K562 (cell line): ENCODE measurements around the gene LCN1. TPM values are rescaled to one million over a fixed set of nuclear protein-coding genes. Genes with fewer than 3 reads are reported as not detected.

Experiments
- ATAC-seq: fragments of 200-7000 bp; cut with Tn5 transposase; 3 replicates; pipeline ENCODE4 v1.9.1; 2020; ENCODE audit warnings: moderate library complexity
- BruUV-seq: library from RNA; stranded (reverse); fragments of 400-500 nt; replicated peaks from 2 replicates; lab custom pipeline; 2021; lab: Mats Ljungman, UMichigan
- CTCF ChIA-PET: fragments of 300-600 bp; formaldehyde crosslinking; extraction: SDS; loops from one replicate; lab custom pipeline; 2021; ENCODE audit warnings: low intra/inter-chr PET ratio; lab: Yijun Ruan, JAX
- POLR2A ChIA-PET: fragments of 300-600, 350-650 bp; sonication (Branson Sonifier 250); formaldehyde crosslinking; extraction: SDS; loops from one replicate; lab custom pipeline; 2021; ENCODE audit warnings: antibody characterized with exemption, inconsistent platforms; lab: Yijun Ruan, JAX
- DNase-seq, 4 experiments: peaks; one replicate each; pipeline versions ENCODE4 v3.0.0 to v3.0.0-alpha.2; 2011 to 2018; ENCODE audit warnings: low spot score in 3 of 4, mixed read lengths in 3 of 4; ENCODE audit errors: extremely low read depth in 1 of 4
- FAIRE-seq: peaks from 2 replicates; lab custom pipeline; 2011; peaks lifted over from hg19 to GRCh38; lab: Jason Lieb, UNC
- H2AFZ ChIP-seq: 2 replicates; pipeline ENCODE4 v1.6.0; 2011; ENCODE audit warnings: low read depth, low read length, control low read depth, inconsistent platforms
- H3K27ac ChIP-seq: fragments of 200-600 bp; 3 replicates; pipeline ENCODE4 v1.8.0; 2011; ENCODE audit warnings: low read depth, mild to moderate bottlenecking, control low read depth, inconsistent platforms, low read length, moderate library complexity, mixed read lengths; ENCODE audit errors: extremely low read depth
- H3K27me3 ChIP-seq, 2 experiments: fragments of 300-600 bp in 1 of 2; 2 replicates in 1 of 2; 3 replicates in 1 of 2; pipeline versions ENCODE4 v1.6.0 to v1.8.0; 2011; ENCODE audit warnings: inconsistent platforms in 2 of 2, low read length in 2 of 2, mild to moderate bottlenecking in 1 of 2, mixed read lengths in 1 of 2, moderate library complexity in 1 of 2; ENCODE audit not compliant: control insufficient read depth in 2 of 2, insufficient read depth in 2 of 2
- H3K36me3 ChIP-seq: fragments of 300-600 bp; 3 replicates; pipeline ENCODE4 v1.8.0; 2011; ENCODE audit warnings: mild to moderate bottlenecking, low read length, inconsistent platforms; ENCODE audit not compliant: control insufficient read depth, insufficient read depth
- H3K4me1 ChIP-seq, 2 experiments: fragments of 200-600 bp in 1 of 2; replicated peaks in 1 of 2; 2 replicates in 1 of 2; 3 replicates in 1 of 2; pipeline versions ENCODE4 v1.5.1 to v1.8.0; 2011; ENCODE audit warnings: inconsistent platforms in 2 of 2, low read length in 2 of 2, mild to moderate bottlenecking in 1 of 2, mixed read lengths in 1 of 2, moderate library complexity in 1 of 2; ENCODE audit not compliant: control insufficient read depth in 2 of 2, insufficient read depth in 2 of 2
- H3K4me2 ChIP-seq: 2 replicates; pipeline ENCODE4 v1.6.1; 2011; ENCODE audit warnings: low read length, control low read depth, inconsistent platforms, mixed read lengths; ENCODE audit not compliant: insufficient read depth
- H3K4me3 ChIP-seq: fragments of 200-600 bp; sonication (generic), shearing (Covaris generic); 2 replicates; pipeline ENCODE4 v1.5.1; 2016; ENCODE audit warnings: control low read depth, inconsistent platforms
- H3K79me2 ChIP-seq: fragments of 200-600 bp; 3 replicates; pipeline ENCODE4 v1.8.0; 2011; ENCODE audit warnings: low read length, inconsistent platforms; ENCODE audit not compliant: control insufficient read depth, insufficient read depth
- H3K9ac ChIP-seq, 2 experiments: 2 replicates each; pipeline versions ENCODE4 v1.6.0 to v1.6.1; 2011; ENCODE audit warnings: low read depth in 2 of 2, low read length in 2 of 2, control low read depth in 1 of 2, inconsistent platforms in 1 of 2, mild to moderate bottlenecking in 1 of 2, mixed read lengths in 1 of 2; ENCODE audit not compliant: insufficient read depth in 1 of 2
- H3K9me1 ChIP-seq: one replicate; pipeline ENCODE4 v1.6.0; 2011; ENCODE audit warnings: inconsistent platforms, mild to moderate bottlenecking, low read length, moderate library complexity; ENCODE audit not compliant: control insufficient read depth, insufficient read depth
- H3K9me3 ChIP-seq: replicated peaks from 2 replicates; pipeline ENCODE4 v1.5.1; 2011; ENCODE audit warnings: low read depth, low read length, inconsistent platforms; ENCODE audit not compliant: control insufficient read depth, insufficient read depth
- H4K20me1 ChIP-seq: replicated peaks from 2 replicates; pipeline ENCODE4 v1.6.1; 2011; ENCODE audit warnings: low read length, inconsistent platforms, mixed read lengths; ENCODE audit not compliant: control insufficient read depth, insufficient read depth
- ATF1 ChIP-seq, 2 experiments: fragments of 450-650 bp in 1 of 2; IDR thresholded peaks; 2 replicates each; pipeline ENCODE4 v1.6.1; 2016; ENCODE audit warnings: missing compliant biosample characterization in 1 of 2, missing genetic modification characterization in 1 of 2
- HMG20B ChIP-seq: fragments of 250-450 bp; sonication (Bioruptor Pico); IDR thresholded peaks from 2 replicates; pipeline ENCODE4 v1.5.0; 2021; ENCODE audit warnings: mild to moderate bottlenecking
- KDM5B ChIP-seq: fragments of 200-600 bp; sonication (generic); IDR thresholded peaks from 2 replicates; pipeline ENCODE4 v1.6.1; 2012; ENCODE audit warnings: low read depth, mild to moderate bottlenecking, moderate library complexity, low read length, control low read depth, inconsistent platforms; ENCODE audit not compliant: insufficient replicate concordance
- POLR3A ChIP-seq: IDR thresholded peaks from 2 replicates; pipeline ENCODE4 v1.6.1; 2011; ENCODE audit warnings: borderline replicate concordance, mild to moderate bottlenecking, moderate library complexity; ENCODE audit not compliant: insufficient read length, insufficient read depth; ENCODE audit errors: extremely low read depth
- SIN3B ChIP-seq: fragments of 450-650 bp; IDR thresholded peaks from 2 replicates; pipeline ENCODE4 v1.6.1; 2017; ENCODE audit warnings: low read depth, mild to moderate bottlenecking, moderate library complexity
- TAL1 ChIP-seq: fragments of 450-650 bp; IDR thresholded peaks from 2 replicates; pipeline ENCODE4 v1.6.1; 2016; ENCODE audit warnings: mild to moderate bottlenecking
- ZFP30 ChIP-seq: fragments of 250-450 bp; sonication (Bioruptor Pico); IDR thresholded peaks from 2 replicates; pipeline ENCODE4 v1.8.0; 2022; ENCODE audit warnings: moderate library complexity, mild to moderate bottlenecking, inconsistent platforms, borderline replicate concordance
- whole genome bisulfite sequencing: fragments of 100-300 bp; shearing (Covaris generic); methylation state at CpG from one replicate; pipeline ENCODE4 v1.1.6; 2016; ENCODE audit warnings: low coverage, mixed read lengths; ENCODE audit not compliant: insufficient coverage; ENCODE audit errors: missing lambda C conversion rate; 5-methylcytosine and 5-hydroxymethylcytosine counted together
- in situ Hi-C: fragments of 300-500 bp; cut with MboI; formaldehyde crosslinking; loops from 4 replicates; pipeline ENCODE4 v1.15.0; 2018; ENCODE audit warnings: inconsistent platforms, mixed read lengths
- intact Hi-C: fragments of 100-400 bp; cut with micrococcal nuclease; formaldehyde crosslinking; loops from 2 replicates; pipeline ENCODE4 v1.14.2; 2022
- polyA plus RNA-seq, 8 experiments: library from polyadenylated mRNA; depleted of rRNA in 4 of 8; stranded (reverse) in 5 of 8; unstranded in 3 of 8; fragments of >200 nt; fragmentation: Nextera tagmentation in 2 of 8; fragmentation: Illumina TruSeq in 1 of 8; extraction: Ambion mirVana in 2 of 8; extraction: Trizol in 1 of 8; gene quantifications; 2 replicates each; pipeline versions ENCODE4 v1.2.1 to v1.2.3, GENCODE V29; 2011 to 2014; ENCODE audit warnings: inconsistent platforms in 1 of 8, missing spikeins in 1 of 8
- total RNA-seq, 7 experiments: library from RNA; depleted of rRNA in 6 of 7; stranded (reverse); fragments of >200 nt in 6 of 7; fragmentation: Illumina TruSeq in 2 of 7; extraction: Trizol in 2 of 7; gene quantifications; 2 replicates each; pipeline versions ENCODE4 v1.2.1 to v1.2.3, GENCODE V29; 2011 to 2021; ENCODE audit warnings: low replicate concordance in 1 of 7
- TF ChIP-seq, protein P1 (sequence below): sonication (generic); formaldehyde crosslinking; IDR thresholded peaks from 2 replicates; pipeline ENCODE4 v1.8.0; 2022; ENCODE audit warnings: missing genetic modification reagents, mild to moderate bottlenecking, moderate library complexity, borderline replicate concordance
- TF ChIP-seq, protein P2 (sequence below): conservative IDR thresholded peaks from 2 replicates; pipeline ENCODE4 v1.6.1; 2011; ENCODE audit warnings: low read depth, mild to moderate bottlenecking, low read length; ENCODE audit not compliant: control insufficient read depth
- TF ChIP-seq, protein P3 (sequence below): sonication (generic); formaldehyde crosslinking; IDR thresholded peaks from 2 replicates; pipeline ENCODE4 v1.8.0; 2022; ENCODE audit warnings: mild to moderate bottlenecking, missing genetic modification reagents
- TF ChIP-seq, protein P4 (sequence below), 2 experiments: fragments of 200-800 bp in 1 of 2; sonication (Bioruptor generic) in 1 of 2; sonication (generic) in 1 of 2; formaldehyde crosslinking in 1 of 2; IDR thresholded peaks in 1 of 2; conservative IDR thresholded peaks in 1 of 2; 2 replicates each; pipeline versions ENCODE4 v1.5.0 to v1.6.1; 2016 to 2020; ENCODE audit warnings: missing compliant biosample characterization in 1 of 2, missing genetic modification characterization in 1 of 2, missing genetic modification reagents in 1 of 2

LCN1 gene
- total and polyA plus RNA-seq, 9 of the 15 experiments (the other 6 are each of a cell fraction or from before 2014, with no cell fraction given): not detected

DNA sequence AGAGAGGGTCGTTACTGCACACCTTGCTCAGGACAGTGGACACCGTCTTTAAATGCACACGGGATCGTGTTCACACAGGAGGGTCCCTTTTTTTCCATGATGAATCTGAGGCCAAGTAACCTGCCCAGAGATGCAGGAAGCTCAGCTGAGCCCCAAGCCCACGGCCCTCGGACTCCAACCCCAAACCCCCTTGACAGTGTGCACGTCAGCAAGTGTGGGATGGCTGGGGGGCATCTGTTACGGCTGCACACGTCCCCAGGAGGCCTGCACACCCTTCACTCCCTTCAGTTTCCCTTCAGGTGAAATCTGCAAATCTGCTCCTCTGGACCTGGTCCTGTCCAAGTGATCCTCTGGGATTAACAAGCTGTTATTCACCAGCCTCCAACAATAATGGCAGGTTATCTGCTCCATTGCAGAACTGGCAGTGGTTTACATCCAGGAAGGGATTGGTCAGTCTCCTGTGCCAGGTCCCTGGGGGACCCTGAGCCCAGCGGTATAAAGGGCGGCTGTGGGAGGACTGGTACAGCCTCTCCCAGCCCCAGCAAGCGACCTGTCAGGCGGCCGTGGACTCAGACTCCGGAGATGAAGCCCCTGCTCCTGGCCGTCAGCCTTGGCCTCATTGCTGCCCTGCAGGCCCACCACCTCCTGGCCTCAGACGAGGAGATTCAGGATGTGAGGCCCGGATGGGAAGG, at the start of gene LCN1 (continued):
- TF ChIP-seq POLR3A: no peak
- no peak for TF ChIP-seq HMG20B

DNA sequence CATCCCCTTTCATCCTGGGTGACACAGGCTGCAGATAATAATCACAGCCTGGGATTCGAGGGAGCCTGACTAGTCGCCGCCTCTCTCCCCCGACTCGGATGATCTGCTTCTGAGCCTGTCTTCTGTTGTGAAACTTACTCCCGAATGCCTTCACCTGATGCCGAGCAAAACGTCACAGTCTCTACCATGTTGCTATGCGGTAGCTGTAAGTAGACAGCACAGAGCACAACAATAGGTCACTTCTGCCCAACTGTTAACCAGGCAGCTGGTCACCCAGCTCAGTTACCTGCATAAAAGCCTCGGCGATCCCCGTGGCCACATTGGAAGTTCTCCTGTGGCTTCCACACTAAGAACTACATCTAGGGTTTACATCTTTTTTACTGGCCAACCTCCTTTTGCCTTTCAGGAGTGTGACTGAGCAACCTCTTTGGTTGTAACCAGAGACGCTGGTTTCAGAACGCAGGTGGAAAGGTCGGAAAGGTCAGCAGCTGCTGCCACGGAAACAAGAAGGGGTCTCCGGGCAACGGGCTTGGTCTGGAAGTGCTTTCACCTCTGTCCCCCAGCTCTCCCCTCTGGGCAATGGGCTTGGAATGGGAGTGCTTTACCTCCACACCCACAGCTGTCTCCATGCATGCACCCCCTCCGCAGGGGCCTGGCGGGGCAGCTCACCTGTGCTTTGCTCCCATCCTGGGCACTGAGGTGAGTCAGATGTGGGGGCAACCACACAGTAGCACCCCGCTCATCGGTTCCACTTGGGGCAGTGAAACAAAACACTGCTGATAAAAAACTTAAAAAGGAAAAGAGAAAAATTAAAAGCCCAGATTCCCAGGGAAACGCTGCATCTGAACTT, 49.2 kb upstream of the LCN1 start:
- Histone ChIP-seq H3K9ac (peak overlapping the region in 1 of 2 experiments; percentile 77; a peak in 2 of 4 replicates), H3K27ac (0 out of 3 replicates have a peak overlapping the region, but pooled peaks have one; percentile 1), H2AFZ (peak overlapping the region; percentile 58), H3K27me3 (no peaks in the 10 kb centered on the region), H3K9me1 (no peaks in the 10 kb centered on the region), H3K4me1 (peaks cover 51 to 61% of the 10 kb centered on the region in 2 experiments), H3K9me3 (no peaks in the 10 kb centered on the region), H3K79me2 (no peaks in the 10 kb centered on the region), H3K4me2 (0 out of 2 replicates have a peak overlapping the region, but pooled peaks have one; percentile 5), H4K20me1 (no peaks in the 10 kb centered on the region), H3K4me3 (no peak overlapping the region), H3K36me3 (no peaks in the 10 kb centered on the region)
- no peak; the same call in 2 of the 3 replicates for ATAC-seq
- no TSS peak for BruUV-seq
- WGBS: 35% methylated on average over 21 of the region's 23 CpGs
- ChIA-PET POLR2A (interaction anchor here (0.7 to 1.8 kb wide), 5 partner anchors 11 to 59 kb away, joined by 3 to 5 read pairs (median 3); no protein-coding TSS in a partner anchor), CTCF (no interaction called here)
- DNase-seq: peak in 3 of 4 experiments; percentile 14 to 47 (median 40)
- peak; percentile 77 for FAIRE-seq
- intact Hi-C loops: no loop called here
- in situ Hi-C loops: no loop called here
- TF ChIP-seq, protein P1, sequence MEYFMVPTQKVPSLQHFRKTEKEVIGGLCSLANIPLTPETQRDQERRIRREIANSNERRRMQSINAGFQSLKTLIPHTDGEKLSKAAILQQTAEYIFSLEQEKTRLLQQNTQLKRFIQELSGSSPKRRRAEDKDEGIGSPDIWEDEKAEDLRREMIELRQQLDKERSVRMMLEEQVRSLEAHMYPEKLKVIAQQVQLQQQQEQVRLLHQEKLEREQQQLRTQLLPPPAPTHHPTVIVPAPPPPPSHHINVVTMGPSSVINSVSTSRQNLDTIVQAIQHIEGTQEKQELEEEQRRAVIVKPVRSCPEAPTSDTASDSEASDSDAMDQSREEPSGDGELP (CRISPR knock-in tag): peak; percentile 60; the same call in 1 of the 2 replicates
- TF ChIP-seq KDM5B: peak; percentile 22
- TF ChIP-seq, protein P2, sequence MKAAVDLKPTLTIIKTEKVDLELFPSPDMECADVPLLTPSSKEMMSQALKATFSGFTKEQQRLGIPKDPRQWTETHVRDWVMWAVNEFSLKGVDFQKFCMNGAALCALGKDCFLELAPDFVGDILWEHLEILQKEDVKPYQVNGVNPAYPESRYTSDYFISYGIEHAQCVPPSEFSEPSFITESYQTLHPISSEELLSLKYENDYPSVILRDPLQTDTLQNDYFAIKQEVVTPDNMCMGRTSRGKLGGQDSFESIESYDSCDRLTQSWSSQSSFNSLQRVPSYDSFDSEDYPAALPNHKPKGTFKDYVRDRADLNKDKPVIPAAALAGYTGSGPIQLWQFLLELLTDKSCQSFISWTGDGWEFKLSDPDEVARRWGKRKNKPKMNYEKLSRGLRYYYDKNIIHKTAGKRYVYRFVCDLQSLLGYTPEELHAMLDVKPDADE: no peak
- no peak for TF ChIP-seq SIN3B
- no peak for TF ChIP-seq TAL1
- TF ChIP-seq, protein P3, sequence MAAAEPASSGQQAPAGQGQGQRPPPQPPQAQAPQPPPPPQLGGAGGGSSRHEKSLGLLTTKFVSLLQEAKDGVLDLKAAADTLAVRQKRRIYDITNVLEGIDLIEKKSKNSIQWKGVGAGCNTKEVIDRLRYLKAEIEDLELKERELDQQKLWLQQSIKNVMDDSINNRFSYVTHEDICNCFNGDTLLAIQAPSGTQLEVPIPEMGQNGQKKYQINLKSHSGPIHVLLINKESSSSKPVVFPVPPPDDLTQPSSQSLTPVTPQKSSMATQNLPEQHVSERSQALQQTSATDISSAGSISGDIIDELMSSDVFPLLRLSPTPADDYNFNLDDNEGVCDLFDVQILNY (CRISPR knock-in tag): no peak
- TF ChIP-seq, protein P4, sequence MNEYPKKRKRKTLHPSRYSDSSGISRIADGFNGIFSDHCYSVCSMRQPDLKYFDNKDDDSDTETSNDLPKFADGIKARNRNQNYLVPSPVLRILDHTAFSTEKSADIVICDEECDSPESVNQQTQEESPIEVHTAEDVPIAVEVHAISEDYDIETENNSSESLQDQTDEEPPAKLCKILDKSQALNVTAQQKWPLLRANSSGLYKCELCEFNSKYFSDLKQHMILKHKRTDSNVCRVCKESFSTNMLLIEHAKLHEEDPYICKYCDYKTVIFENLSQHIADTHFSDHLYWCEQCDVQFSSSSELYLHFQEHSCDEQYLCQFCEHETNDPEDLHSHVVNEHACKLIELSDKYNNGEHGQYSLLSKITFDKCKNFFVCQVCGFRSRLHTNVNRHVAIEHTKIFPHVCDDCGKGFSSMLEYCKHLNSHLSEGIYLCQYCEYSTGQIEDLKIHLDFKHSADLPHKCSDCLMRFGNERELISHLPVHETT (CRISPR knock-in tag; conservative IDR thresholded peaks at IDR 0.05 in 1 of 2, IDR thresholded peaks at IDR 0.05 in 1 of 2): 0 out of 4 replicates have a peak, but pooled peaks of 1 of the 2 experiments have one; percentile 29
- no peak for TF ChIP-seq ATF1 (CRISPR knock-in tag; IDR thresholded peaks at IDR 0.05)
- TF ChIP-seq ATF1 (tag; IDR thresholded peaks at IDR 0.05): peak; percentile 35; the same call in 1 of the 2 replicates
- no peak for TF ChIP-seq ZFP30
